ENCODE measurements around the gene LSM7. TPM values are rescaled to one million over a fixed set of nuclear protein-coding genes. Genes with fewer than 3 reads are reported as not detected.

Gene LSM7
- total RNA-seq, 1 donor from 2014 or later, result 183 TPM

GRCh38 chr19:2274185-2274711, 54.1 kb downstream of the LSM7 start:
- TF ChIP-seq EZH2phosphoT487 (IDR thresholded peaks at IDR 0.05), result no peak
- TF ChIP-seq EZH2 (IDR thresholded peaks at IDR 0.05), result no peak
- TF ChIP-seq CTCF (IDR thresholded peaks at IDR 0.05), result no peak
- Histone ChIP-seq H3K79me2 (ENCODE audit: low read depth) (peaks cover 51% of the 10 kb centered on the region), H3K9me3 (ENCODE audit: low read depth) (no peaks in the 10 kb centered on the region), H4K20me1 (ENCODE audit: low read depth) (peaks cover 60% of the 10 kb centered on the region), H2AFZ (replicated peaks) (no peak overlapping the region), H3K4me2 (peak overlapping the region; percentile 87), H3K36me3 (no peaks in the 10 kb centered on the region), H3K27ac (no peak overlapping the region), H3F3A (ENCODE audit: low read depth) (peaks cover 26% of the 10 kb centered on the region), H3K9ac (no peak overlapping the region), H3K4me3 (peak overlapping the region; percentile 33), H3K27me3 (no peaks in the 10 kb centered on the region), H3K4me1 (peaks cover 17% of the 10 kb centered on the region)
- no peaks in the 10 kb centered on the region for H3K9me3 Mint-ChIP-seq
- peaks cover 27% of the 10 kb centered on the region for H3K4me1 Mint-ChIP-seq
- peaks cover 7% of the 10 kb centered on the region for H3K27me3 Mint-ChIP-seq (ENCODE audit: insufficient read depth, low read depth)
- H3K27ac Mint-ChIP-seq, result peak overlapping the region; percentile 51
- DNase-seq (ENCODE audit: low spot score), result no peak
- H3K36me3 Mint-ChIP-seq, result peaks cover 5% of the 10 kb centered on the region
- peak overlapping the region; percentile 31 for H3K4me3 Mint-ChIP-seq

GRCh38 chr19:2273356-2274184, 54.8 kb downstream of the LSM7 start:
- Histone ChIP-seq H4K20me1 (ENCODE audit: low read depth) (peaks cover 60% of the 10 kb centered on the region), H3K4me1 (peaks cover 17% of the 10 kb centered on the region), H3K9ac (no peak overlapping the region)

More at GRCh38 chr19:2273356-2274184, 54.8 kb downstream of the LSM7 start:
- H3K9me3 ChIP-seq (ENCODE audit: low read depth), result no peaks in the 10 kb centered on the region
- Mint-ChIP-seq H3K36me3 (peaks cover 5% of the 10 kb centered on the region), H3K27ac (peak overlapping the region; percentile 51), H3K4me1 (peaks cover 29% of the 10 kb centered on the region), H3K4me3 (peak overlapping the region; percentile 35), H3K27me3 (ENCODE audit: insufficient read depth, low read depth) (peaks cover 7% of the 10 kb centered on the region), H3K9me3 (peaks cover under 1% of the 10 kb centered on the region)
- H3K27ac ChIP-seq, result peak overlapping the region; percentile 74
- DNase-seq (ENCODE audit: low spot score), result peak; percentile 95
- H3K4me2 ChIP-seq, result peak overlapping the region; percentile 87
- H3K36me3 ChIP-seq, result no peaks in the 10 kb centered on the region
- peaks cover 28% of the 10 kb centered on the region for H3F3A ChIP-seq (ENCODE audit: low read depth)
- no peak overlapping the region for H2AFZ ChIP-seq (replicated peaks)
- peak; percentile 97 for TF ChIP-seq CTCF (IDR thresholded peaks at IDR 0.05)
- no peak for TF ChIP-seq EZH2phosphoT487 (IDR thresholded peaks at IDR 0.05)
- no peak for TF ChIP-seq EZH2 (IDR thresholded peaks at IDR 0.05)
- no peaks in the 10 kb centered on the region for H3K27me3 ChIP-seq
- H3K4me3 ChIP-seq, result peak overlapping the region; percentile 33
- peaks cover 55% of the 10 kb centered on the region for H3K79me2 ChIP-seq (ENCODE audit: low read depth)

Other genes starting within 250 kb of the LSM7 start
- gene MOB3A, start 232.3 kb downstream of the LSM7 start, total RNA-seq (ENCODE audit: low replicate concordance), result 6.0 and 15.9 TPM in 2 replicates
- 3.7 TPM in 1 of 2 replicates, not detected in the other for gene IZUMO4, start 231.7 kb downstream of the LSM7 start, total RNA-seq (ENCODE audit: low replicate concordance)
- 50.9 and 93.7 TPM in 2 replicates for gene AP3D1, start 177.0 kb downstream of the LSM7 start, total RNA-seq (ENCODE audit: low replicate concordance)
- gene DOT1L, start 164.7 kb downstream of the LSM7 start, total RNA-seq (ENCODE audit: low replicate concordance), result 8.9 and 21.1 TPM in 2 replicates
- gene PLEKHJ1, start 92.3 kb downstream of the LSM7 start, total RNA-seq (ENCODE audit: low replicate concordance), result 77.6 and 145 TPM in 2 replicates
- gene SF3A2, start 91.8 kb downstream of the LSM7 start, total RNA-seq (ENCODE audit: low replicate concordance), result 14.4 and 50.7 TPM in 2 replicates
- 3.5 and 22.4 TPM in 2 replicates for gene AMH, start 79.3 kb downstream of the LSM7 start, total RNA-seq (ENCODE audit: low replicate concordance)
- 0.12 TPM in 1 of 2 replicates, not detected in the other for gene JSRP1, start 72.2 kb downstream of the LSM7 start, total RNA-seq (ENCODE audit: low replicate concordance)
- gene PEAK3, start 46.4 kb downstream of the LSM7 start, total RNA-seq (ENCODE audit: low replicate concordance), result not detected in 2 replicates
- 1.5 TPM in 1 of 2 replicates, not detected in the other for gene LINGO3, start 20.4 kb downstream of the LSM7 start, total RNA-seq (ENCODE audit: low replicate concordance)
- 20.7 and 90.9 TPM in 2 replicates for gene SPPL2B, start 98 bp upstream of the LSM7 start, total RNA-seq (ENCODE audit: low replicate concordance)
- gene TMPRSS9, start 31.7 kb upstream of the LSM7 start, total RNA-seq (ENCODE audit: low replicate concordance), result 0.40 TPM in 1 of 2 replicates, not detected in the other
- 22.3 and 37.9 TPM in 2 replicates for gene TIMM13, start 99.0 kb upstream of the LSM7 start, total RNA-seq (ENCODE audit: low replicate concordance)
- gene LMNB2, start 128.4 kb upstream of the LSM7 start, total RNA-seq (ENCODE audit: low replicate concordance), result 78.0 and 246 TPM in 2 replicates
- 3.9 and 6.2 TPM in 2 replicates for gene GADD45B, start 147.5 kb upstream of the LSM7 start, total RNA-seq (ENCODE audit: low replicate concordance)